GM19455 (cell line): ENCODE results near the gene SLU7.

Source experiments
- ATAC-seq: cut with Tn5 transposase; IDR thresholded peaks from one replicate; pipeline ENCODE4 v1.9.1; 2021; ENCODE audit not compliant: unreplicated experiment

The SLU7 gene

DNA sequence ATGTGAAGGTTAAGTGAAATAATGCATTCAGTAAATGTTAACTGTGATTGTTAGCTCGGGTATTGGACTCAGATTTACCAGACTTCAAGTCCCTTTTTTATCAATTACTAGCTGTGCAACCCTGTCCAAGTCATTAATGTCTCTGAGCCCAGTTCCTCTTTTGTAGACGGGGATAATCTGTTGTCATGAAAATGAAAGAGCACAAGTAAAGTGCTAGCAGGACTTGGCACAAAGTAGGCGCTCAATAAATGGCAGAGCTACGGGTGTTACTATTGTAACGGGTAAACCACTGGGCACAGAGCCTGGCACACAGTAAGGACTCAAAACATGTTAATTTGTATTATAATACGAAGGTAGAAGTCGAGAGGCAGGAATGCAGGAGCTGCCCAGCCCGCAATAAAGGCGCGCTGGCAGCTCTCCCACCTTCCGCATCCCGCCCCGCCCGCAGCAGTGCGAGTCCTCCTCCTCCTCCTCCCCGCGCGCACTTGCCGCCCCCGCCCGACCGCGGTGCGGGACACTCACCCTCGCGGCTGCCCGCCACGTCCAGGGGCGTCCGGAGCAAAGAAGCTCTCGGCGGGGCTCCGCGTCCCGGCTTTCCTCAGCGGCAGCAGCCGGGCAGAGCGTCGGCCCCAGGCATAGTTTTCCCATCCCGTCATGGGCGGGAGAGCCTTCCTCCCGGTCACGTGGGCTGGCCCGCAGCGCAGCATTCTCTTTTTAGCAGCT lies 48.7 kb downstream of the SLU7 start, which contains the start of gene C1QTNF2:
Gene C1QTNF2 (minus strand): TSS at position 637 of the 723 bp plus-strand sequence. CDS start 15,615 bp downstream, outside the sequence.
- ATAC-seq, result no peak

DNA sequence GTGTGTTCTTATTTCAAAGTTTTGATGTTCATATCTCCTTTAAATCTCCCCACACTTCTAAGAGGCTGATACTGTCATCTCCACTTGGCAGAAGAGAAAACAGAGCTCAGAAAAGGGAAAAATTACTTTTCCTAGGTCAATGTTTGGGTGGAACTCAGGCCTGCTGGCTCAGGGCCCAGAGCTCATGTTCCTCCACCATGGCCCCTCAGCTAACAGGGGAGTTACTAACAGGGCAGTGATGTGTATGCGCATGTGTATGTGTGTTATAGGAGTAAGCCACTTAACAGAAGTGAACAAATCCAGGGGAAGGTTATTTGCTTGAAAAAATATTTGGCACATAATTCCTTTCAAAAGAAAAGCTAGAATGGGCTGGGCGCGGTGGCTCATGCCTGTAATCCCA lies 51.0 kb downstream of the SLU7 start:
- ATAC-seq, result no peak

DNA sequence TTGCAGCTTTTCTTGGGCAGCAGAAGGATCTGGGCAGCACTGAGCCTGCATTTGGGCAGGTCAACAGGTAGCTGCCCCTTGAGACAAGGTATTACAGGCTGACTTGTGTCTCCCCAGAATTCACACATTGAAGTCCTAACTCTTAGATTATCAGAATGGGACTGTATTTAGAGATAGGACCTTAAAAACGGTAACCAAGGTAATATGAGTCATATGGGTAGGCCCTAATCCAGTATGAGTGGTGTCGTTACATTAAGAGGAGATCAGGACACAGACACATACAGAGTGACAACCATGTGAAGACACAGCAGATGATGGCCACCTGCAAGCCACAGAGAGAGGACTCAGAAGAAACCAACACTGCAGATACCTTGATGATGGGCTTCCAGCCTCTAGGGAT lies 51.6 kb downstream of the SLU7 start:
- no peak for ATAC-seq

DNA sequence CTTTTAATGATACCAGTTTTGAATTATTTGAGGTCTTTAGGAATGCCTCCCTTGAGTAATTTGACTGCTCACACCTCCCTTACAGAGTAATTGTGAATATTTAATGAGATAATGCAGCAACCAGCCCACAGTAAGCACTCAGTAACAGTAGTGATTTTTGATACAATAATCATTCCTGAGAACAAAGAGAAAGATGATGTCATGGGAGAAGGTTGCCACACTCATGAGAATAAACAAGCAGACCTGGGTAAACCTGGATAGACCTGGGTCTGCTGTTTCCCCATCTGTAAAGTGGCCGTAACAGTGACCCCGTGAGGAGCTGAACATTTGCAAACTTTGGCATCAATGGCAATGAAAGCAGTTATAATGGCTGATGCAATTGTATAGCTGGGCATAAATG lies 52.7 kb downstream of the SLU7 start:
- ATAC-seq, result no peak

DNA sequence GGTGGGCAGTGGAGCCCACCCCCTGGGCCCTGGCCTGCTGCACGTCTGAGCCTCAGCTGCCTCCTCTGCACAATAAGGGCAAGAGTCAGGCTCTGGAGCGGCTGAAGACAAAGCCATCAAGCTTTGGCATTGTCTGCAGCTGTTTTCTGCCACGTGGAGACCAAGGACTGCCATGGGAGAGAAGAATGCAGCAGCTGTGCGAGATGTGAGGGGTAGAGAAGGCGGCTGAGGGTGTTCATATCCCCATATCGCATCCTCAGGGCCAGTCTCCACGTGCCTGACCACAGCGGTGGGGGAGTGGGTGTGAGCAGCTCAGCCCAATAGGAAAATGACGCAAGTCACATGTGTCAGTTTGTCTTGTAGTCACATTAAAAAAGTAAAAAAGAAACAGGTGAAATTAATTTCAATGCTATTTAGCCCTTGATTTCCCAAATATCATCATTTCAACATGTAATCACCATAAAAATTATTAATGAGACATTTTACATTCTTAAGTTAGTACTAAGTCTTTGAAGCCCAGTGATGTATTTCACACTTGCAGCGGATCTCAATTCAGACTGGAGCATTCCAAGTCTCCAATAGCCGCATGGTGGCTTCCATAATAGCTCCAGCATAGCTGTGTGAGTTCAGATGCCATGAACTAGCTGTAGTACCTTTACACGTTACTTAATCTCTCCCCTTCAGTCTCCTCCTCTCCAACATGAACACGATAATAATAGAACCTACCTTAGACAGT lies 55.1 kb downstream of the SLU7 start:
- no peak for ATAC-seq

DNA sequence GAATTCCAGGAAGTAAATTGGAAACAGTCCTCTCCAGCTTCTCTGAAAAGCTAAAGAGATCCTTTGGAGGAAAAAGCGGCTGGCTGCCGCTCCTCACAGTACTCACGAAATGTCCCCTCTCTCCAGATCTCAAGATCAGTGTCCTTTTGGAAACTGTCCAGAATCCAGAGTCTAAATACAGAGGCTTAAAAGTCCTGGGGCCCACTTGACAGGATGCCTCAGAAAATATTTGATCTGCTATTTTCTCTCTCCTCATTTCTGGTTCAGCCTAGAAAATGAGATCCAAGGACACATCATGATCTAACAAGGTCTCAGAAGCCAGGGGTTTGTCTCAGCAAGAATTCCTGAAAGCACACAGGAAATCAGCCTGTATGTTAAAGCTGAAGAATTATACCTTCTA lies 55.7 kb downstream of the SLU7 start:
- ATAC-seq, result no peak

DNA sequence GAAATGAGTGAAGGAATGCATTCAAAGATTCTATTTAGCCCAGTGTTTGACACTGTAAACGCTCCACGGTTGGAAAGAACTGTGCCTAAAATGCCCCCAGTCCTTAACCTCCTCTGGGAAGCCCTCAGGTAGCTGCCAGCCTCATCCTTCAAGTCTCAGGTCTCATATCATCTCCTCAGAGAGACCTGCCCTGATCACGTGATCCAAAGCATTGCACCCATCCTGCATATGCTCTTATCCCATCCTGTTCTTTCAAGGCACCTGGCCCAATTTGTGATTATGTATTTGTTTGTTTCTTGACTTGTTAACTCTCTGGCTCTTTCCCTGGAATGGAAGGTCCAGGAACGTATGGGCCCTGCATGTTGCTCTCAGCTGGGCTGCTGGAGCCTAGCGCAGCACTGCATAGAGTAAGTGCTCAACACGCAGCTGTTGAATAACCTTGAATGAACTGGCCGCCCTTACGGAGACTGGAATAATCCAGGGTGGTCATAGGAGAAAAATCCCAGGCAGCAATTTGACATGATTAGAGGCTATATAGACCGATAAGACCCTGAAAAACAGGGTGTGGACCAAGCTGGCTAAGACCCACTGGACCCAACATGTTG lies 57.2 kb downstream of the SLU7 start:
- ATAC-seq, result no peak

DNA sequence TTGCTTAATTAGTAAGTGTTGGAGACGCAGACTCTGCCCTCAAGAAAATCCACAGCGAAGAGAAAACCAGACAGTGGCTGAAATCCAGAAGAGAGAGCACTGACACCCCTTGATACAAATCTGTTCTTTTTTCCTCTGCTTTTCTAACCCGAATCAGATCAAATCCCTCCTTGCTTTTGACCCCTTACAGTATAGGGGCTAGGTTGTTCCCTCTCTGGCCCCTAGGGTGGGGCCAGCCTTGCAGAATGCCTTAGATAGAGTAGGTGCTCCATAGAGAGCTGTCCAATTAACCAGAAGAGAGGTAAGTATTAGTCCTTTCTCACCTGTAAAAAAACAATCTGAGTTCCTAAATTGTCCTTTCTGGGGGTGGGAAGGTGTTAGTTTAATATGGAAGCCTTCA lies 58.6 kb downstream of the SLU7 start:
- no peak for ATAC-seq

DNA sequence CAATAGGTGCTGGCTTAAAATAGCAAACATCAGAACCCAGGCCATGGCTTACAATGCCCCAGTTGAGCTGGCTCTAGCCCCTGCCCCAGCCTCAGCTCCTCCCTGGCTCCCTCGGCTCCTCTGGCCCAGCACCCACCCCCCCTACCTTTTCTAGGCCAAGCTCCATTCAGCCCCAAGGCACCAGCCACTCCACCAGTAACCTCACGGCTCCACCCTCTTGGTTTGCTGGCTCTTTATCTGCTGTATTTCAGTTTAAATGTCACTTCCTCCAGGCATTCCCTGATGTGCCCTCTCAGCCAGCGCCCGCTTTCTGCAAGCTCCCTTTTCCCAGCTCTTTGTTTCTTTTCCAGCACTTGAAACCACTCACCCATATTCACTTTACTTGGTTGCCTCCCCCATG lies 59.1 kb downstream of the SLU7 start:
- ATAC-seq, result no peak

DNA sequence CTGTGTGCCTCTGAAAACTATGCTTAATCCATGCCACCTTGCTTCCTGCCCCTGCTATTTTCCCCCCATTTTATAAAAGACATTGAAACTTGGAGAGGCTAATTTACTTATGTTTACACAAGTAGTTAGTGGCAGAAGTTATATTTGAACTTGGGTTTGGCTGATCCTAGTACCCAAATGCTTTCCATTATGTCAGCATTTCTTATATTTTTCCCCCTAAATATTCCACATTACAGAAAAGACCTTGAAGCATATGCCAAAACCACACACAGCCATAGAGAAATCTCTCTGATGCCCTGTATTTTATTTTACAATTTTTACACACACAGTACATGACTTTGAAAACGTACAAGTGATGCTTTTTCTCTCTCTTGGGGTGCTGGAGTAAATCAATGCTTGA lies 59.6 kb downstream of the SLU7 start:
- ATAC-seq, result no peak

DNA sequence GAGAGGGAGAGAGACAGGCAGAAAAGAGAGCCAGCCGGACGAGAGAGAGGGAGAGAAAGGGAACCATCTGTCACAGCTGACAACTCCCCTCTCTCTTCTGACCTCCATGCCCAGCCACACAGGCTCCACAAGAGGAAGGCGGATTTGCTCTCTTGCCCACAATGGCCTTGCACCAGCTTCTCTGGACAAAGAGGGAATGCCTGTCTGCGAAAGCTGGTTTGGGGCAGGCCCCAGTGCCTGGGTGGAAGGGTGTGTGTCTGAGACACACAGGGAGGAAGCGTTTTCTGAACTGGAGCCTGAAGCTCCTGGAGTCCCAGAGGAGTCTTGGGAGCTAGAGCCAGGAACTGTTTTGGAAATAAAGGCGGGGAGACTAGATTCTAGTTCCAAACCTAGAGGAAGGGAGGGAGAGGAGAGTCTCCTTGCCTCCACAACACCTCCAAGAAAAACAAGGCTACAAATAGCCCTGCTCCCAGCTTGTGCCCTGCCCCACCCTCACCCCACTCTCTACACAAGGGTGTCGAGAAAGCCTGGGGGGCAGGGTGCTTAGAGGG lies 60.9 kb downstream of the SLU7 start:
- no peak for ATAC-seq

DNA sequence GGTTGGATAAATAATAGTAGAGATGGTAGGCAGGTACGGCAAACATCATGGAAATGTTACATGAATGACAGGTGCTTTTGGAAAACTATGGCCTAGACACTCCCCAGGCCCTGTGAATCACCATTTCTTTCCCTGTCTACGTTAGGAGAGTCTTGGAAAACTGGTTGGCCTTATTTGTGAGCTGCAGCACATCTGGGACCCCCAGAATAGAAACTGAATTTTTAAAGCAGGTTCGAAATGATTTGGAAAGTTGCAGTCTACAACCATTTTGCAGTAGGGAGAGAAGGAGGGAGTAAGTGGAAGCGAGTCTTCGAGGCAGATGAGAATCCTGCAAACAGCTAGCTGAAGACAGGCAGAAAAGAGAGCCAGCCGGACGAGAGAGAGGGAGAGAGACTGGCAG lies 61.5 kb downstream of the SLU7 start:
- ATAC-seq, result no peak

DNA sequence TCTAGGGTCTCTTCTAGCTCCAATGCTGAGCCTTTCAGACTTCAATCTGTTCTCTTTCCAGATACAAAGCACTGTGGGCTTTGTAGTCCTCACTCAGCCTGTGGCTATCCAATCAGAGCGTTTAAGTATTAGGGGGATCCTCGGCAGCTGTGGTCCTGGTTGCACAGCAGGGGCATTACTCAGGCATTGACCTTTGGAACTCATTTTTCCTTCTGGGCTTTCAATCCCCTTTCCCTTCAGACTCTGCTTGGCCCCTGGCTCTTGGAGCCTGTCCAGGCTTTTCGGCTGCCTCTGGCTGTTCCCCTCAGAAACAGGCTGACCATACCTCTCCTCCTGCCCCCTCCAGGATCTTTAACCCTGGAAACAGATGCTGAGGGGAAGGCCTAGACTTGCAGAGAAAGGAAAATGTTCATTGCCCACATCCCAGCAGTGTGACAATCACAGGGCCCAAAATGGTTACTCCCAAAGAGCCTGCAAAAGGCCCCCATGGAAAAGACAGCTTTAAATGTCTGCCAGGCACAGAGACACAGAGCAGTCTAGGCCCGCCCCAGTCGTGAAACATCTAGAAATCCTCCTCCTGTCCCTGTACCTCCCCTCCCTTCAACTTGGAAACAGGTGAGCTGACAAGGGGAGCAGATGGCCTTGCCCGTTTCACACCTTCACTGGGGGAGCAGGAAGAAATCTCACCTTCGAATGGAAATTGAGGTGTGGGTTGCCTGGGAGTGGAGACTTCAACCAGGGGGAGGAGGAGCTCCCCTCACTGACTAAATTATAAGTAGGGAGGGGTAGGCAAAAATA lies 62.1 kb downstream of the SLU7 start:
- ATAC-seq, result no peak

DNA sequence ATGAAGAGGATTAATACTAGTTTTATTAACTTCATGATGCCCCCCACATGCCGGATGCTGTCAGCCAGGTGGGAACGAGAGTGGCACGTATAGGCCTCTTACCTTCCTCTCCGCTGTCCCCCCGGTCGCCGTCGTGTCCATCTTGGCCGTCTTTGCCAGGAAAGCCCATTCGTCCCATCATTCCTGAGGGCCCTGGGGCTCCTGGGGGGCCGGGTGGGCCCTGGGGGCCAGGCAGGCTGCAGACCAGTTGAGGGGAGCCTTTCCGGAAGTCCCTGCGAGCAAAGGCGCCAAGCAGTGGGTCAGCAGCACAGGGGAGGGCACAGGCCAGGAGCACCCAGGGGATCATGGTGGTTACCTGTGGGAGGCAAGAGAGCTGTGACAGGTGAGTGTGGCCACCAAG lies 64.2 kb downstream of the SLU7 start:
- ATAC-seq, result no peak

DNA sequence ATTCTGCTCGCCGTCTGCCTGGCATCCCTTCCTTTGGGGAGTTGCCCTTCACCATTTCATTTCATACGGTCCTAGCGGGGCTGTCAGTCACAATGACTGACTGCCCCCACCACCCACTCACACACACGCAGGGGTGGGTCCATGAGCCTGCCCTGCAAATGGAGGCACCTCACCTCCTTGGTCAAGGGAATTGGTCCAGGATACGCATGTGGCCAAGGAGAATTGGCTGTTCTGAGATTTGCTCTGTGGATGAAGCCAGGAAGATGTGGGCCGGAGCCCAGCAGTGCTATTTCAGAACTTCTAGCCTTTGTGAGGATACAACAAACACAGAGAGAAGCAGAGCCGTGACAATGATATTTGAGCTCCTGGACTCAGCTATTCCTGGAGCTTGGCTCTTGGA lies 65.5 kb downstream of the SLU7 start:
- no peak for ATAC-seq

DNA sequence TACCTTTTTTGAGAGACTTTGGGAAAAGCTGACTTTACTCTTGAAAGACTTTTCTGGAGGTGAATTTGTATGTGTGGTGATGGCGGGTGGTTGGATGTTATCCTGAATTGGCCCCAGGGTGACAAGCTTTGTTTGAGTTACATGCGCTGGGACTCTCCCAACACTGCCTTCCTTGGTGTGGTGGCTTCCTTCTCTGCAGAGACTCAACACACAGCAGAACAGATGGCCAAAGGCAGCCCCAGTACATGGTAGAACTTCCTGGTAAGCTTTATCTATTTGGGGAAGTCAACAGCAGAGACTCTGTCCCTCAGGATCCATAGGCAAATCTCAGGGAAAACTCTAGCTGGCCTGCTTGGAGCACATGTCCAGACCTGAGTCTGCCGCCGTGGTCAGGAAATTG lies 66.6 kb downstream of the SLU7 start:
- ATAC-seq, result no peak
